Esophagus squamous epithelium (tissue), 5 donors: ENCODE data around the gene TMEM150C. TPM values are rescaled to one million over a fixed set of nuclear protein-coding genes. Genes with fewer than 3 reads are reported as not detected.
"Not testable (repeated sequence)": the region's sequence is repeated elsewhere in the genome, so short reads cannot be mapped to it uniquely, and the experiment has no call there.

ENCODE experiments used
- DNase-seq: peaks from one replicate; lab custom pipeline; 2025; lab: John Stamatoyannopoulos, UW
- H3K27ac ChIP-seq, 4 donors: fragments of 200-600 bp; sonication (generic); one replicate each; pipeline ENCODE4 v1.5.1; 2016 to 2019; ENCODE audit warnings: mild to moderate bottlenecking in 1 of 4
- H3K27me3 ChIP-seq, 4 donors: fragments of 200-600 bp; sonication (generic); 1 replicate in 3 of 4; 2 replicates in 1 of 4; pipeline versions ENCODE4 v1.5.1 to v1.6.0; 2017 to 2021; ENCODE audit warnings: antibody characterized with exemption in 1 of 4
- H3K36me3 ChIP-seq, 3 donors: fragments of 200-600 bp; sonication (generic); one replicate each; pipeline ENCODE4 v1.5.1; 2016 to 2019
- H3K4me1 ChIP-seq, 3 donors: fragments of 200-600 bp; sonication (generic); one replicate each; pipeline ENCODE4 v1.5.1; 2017 to 2019
- H3K4me3 ChIP-seq, 4 donors: fragments of 200-600 bp; sonication (generic); 1 replicate in 3 of 4; 2 replicates in 1 of 4; pipeline ENCODE4 v1.5.1; 2016 to 2019; ENCODE audit warnings: mild to moderate bottlenecking in 2 of 4, moderate library complexity in 1 of 4
- H3K9me3 ChIP-seq, 3 donors: fragments of 200-600 bp; sonication (generic); one replicate each; pipeline ENCODE4 v1.5.1; 2016 to 2019
- CTCF ChIP-seq, 6 experiments: fragments of 450-650 bp in 4 of 6; fragments of 200-600 bp in 2 of 6; sonication (generic) in 2 of 6; IDR thresholded peaks; one replicate each; pipeline ENCODE4 v1.5.1; 2016 to 2019; ENCODE audit warnings: antibody characterized with exemption in 6 of 6, mild to moderate bottlenecking in 4 of 6, moderate library complexity in 4 of 6
- POLR2A ChIP-seq, 4 donors: fragments of 450-650 bp; IDR thresholded peaks; one replicate each; pipeline ENCODE4 v1.6.1; 2017; ENCODE audit warnings: antibody characterized with exemption in 4 of 4, mild to moderate bottlenecking in 4 of 4, moderate library complexity in 3 of 4
- whole genome bisulfite sequencing, 2 donors: methylation state at CpG; one replicate each; pipeline ENCODE4 v1.1.5; 2018; 5-methylcytosine and 5-hydroxymethylcytosine counted together
- intact Hi-C: fragments of 100-400 bp; cut with DNase I; formaldehyde crosslinking; loops from one replicate; pipeline ENCODE4 v1.15.0; 2022
- total RNA-seq, 4 donors: library from RNA; depleted of rRNA; stranded (reverse); fragments of >200 nt; gene quantifications; one replicate each; pipeline ENCODE4 v1.1.0, GENCODE V29; 2016
- donor health status: DM: yes; HTN: yes; CAD: no.

Gene TMEM150C
- total RNA-seq, 4 donors from 2014 or later = 1.1 to 3.8 (median 2.8) TPM

- 75 to 93% methylated on average over 3 to 4 of the region's 4 CpGs for WGBS, 2 donors
- Histone ChIP-seq H3K36me3 (no peaks in the 10 kb centered on the region), H3K9me3 (no peaks in the 10 kb centered on the region), H3K27ac (no peak overlapping the region), H3K4me3 (no peak overlapping the region), H3K4me1 (peaks cover 0 to 14% (median 0%) of the 10 kb centered on the region in 3 donors), H3K27me3 (peaks cover 0 to 30% (median 0%) of the 10 kb centered on the region in 4 donors)
- no peak for TF ChIP-seq CTCF (IDR thresholded peaks at IDR 0.05)
- TF ChIP-seq POLR2A (IDR thresholded peaks at IDR 0.05) = no peak
- intact Hi-C loops = no loop called here
- DNase-seq = no peak
These were observed 2.1 kb downstream of the TMEM150C start for GRCh38 chr4:82559735-82560120.

- intact Hi-C loops = not testable (repeated sequence)
These were observed 2.6 kb downstream of the TMEM150C start for GRCh38 chr4:82559090-82559734.

GRCh38 chr4:82555276-82555675 is 6.5 kb downstream of the TMEM150C start:
- no peak overlapping the region for H3K27ac ChIP-seq

More at GRCh38 chr4:82559090-82559734, 2.6 kb downstream of the TMEM150C start:
- H3K9me3 ChIP-seq, H3K27ac ChIP-seq, DNase-seq, H3K4me3 ChIP-seq, H3K36me3 ChIP-seq: not testable (repeated sequence)
- 81 to 88% methylated on average over 10 to 13 of the region's 13 CpGs for WGBS, 2 donors
- H3K27me3 ChIP-seq = peaks cover 0 to 30% (median 0%) of the 10 kb centered on the region in 4 donors
- H3K4me1 ChIP-seq = peaks cover 0 to 14% (median 0%) of the 10 kb centered on the region in 3 donors

GRCh38 chr4:82553020-82553419 is 8.8 kb downstream of the TMEM150C start:
- Histone ChIP-seq H3K27me3 (peaks cover 0 to under 1% (median 0%) of the 10 kb centered on the region in 4 donors), H3K9me3 (no peaks in the 10 kb centered on the region), H3K27ac (no peak overlapping the region), H3K36me3 (no peaks in the 10 kb centered on the region), H3K4me1 (no peaks in the 10 kb centered on the region), H3K4me3 (no peak overlapping the region)
- no peak for DNase-seq
- intact Hi-C loops = no loop called here
- 79 to 83% methylated on average over 3 of the region's 3 CpGs for WGBS, 2 donors
- TF ChIP-seq CTCF (IDR thresholded peaks at IDR 0.05) (no peak), POLR2A (IDR thresholded peaks at IDR 0.05) (no peak)

More at GRCh38 chr4:82555276-82555675, 6.5 kb downstream of the TMEM150C start:
- Histone ChIP-seq H3K4me1 (no peaks in the 10 kb centered on the region), H3K4me3 (no peak overlapping the region), H3K36me3 (no peaks in the 10 kb centered on the region), H3K9me3 (no peaks in the 10 kb centered on the region), H3K27me3 (peaks cover 0 to 13% (median 0%) of the 10 kb centered on the region in 4 donors)
- DNase-seq = no peak
- intact Hi-C loops = no loop called here
- no peak for TF ChIP-seq POLR2A (IDR thresholded peaks at IDR 0.05)
- TF ChIP-seq CTCF (IDR thresholded peaks at IDR 0.05) = no peak
- 79 to 83% methylated on average over 3 of the region's 3 CpGs for WGBS, 2 donors

GRCh38 chr4:82551734-82552133 is 10.1 kb downstream of the TMEM150C start:
- WGBS, 2 donors = 88 to 91% methylated on average over 2 of the region's 2 CpGs
- no peaks in the 10 kb centered on the region for H3K36me3 ChIP-seq
- no peaks in the 10 kb centered on the region for H3K27me3 ChIP-seq
- no peaks in the 10 kb centered on the region for H3K4me1 ChIP-seq
- no peak for DNase-seq
- no peak overlapping the region for H3K27ac ChIP-seq
- TF ChIP-seq CTCF (IDR thresholded peaks at IDR 0.05) (no peak), POLR2A (IDR thresholded peaks at IDR 0.05) (no peak)
- no peak overlapping the region for H3K4me3 ChIP-seq
- H3K9me3 ChIP-seq = no peaks in the 10 kb centered on the region
- intact Hi-C loops = no loop called here

- H3K4me1 ChIP-seq, DNase-seq, H3K27ac ChIP-seq, H3K27me3 ChIP-seq, H3K4me3 ChIP-seq, intact Hi-C loops, H3K9me3 ChIP-seq, H3K36me3 ChIP-seq: not testable (repeated sequence)
- WGBS, 2 donors = 86 to 87% methylated on average over 3 of the region's 3 CpGs
These were observed 13.9 kb downstream of the TMEM150C start for GRCh38 chr4:82547850-82548249.
